Stromal cell of bone marrow (primary cell): Measurements from ENCODE around the gene AP3S2.
"Not testable (repeated sequence)": the region's sequence is repeated elsewhere in the genome, so short reads cannot be mapped to it uniquely, and the experiment has no call there.

Source experiments
- DNase-seq: peaks from one replicate; pipeline ENCODE4 v3.0.0-alpha.2; 2012; ENCODE audit warnings: low read depth

The AP3S2 gene

GRCh38 chr15:89864958-89865739 lies 28.6 kb downstream of the AP3S2 start:
- no peak for DNase-seq

- peak; percentile 18 for DNase-seq
Observed at GRCh38 chr15:89863918-89864317, 29.9 kb downstream of the AP3S2 start.

DNA sequence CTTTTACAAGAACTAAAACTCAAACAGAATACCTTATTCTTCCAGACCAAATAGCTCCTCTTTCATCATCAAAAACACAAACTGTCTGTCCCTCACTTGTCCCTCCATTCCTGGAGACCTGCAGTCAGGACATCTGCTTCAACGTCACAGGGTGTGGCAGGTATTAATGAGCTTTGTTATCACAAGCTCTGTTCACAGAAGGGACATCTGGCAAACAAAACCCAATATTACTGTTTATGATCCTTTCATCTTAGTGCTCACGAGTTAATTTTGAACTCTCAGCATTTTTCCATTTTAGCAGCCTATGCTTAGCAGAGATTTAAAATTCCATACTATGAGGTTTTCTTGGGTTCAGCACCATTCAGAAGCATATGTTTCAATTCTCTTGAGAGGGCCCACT lies 32.9 kb downstream of the AP3S2 start:
- DNase-seq: no peak

GRCh38 chr15:89860431-89860830 lies 33.4 kb downstream of the AP3S2 start:
- DNase-seq: no peak

- no peak for DNase-seq
Observed at GRCh38 chr15:89858661-89859458, 34.9 kb downstream of the AP3S2 start.

GRCh38 chr15:89857673-89858072 lies 36.1 kb downstream of the AP3S2 start:
- no peak for DNase-seq

GRCh38 chr15:89855948-89856347 lies 37.8 kb downstream of the AP3S2 start:
- no peak for DNase-seq

DNA sequence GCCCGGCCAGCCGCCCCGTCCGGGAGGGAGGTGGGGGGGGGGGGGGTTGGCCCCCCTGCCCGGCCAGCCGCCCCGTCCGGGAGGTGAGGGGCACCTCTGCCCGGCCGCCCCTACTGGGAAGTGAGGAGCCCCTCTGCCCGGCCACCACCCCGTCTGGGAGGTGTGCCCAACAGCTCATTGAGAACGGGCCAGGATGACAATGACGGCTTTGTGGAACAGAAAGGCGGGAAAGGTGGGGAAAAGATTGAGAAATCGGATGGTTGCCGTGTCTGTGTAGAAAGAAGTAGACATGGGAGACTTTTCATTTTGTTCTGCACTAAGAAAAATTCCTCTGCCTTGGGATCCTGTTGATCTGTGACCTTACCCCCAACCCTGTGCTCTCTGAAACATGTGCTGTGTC lies 38.9 kb downstream of the AP3S2 start:
- DNase-seq: not testable (repeated sequence)

- no peak for DNase-seq
Observed at GRCh38 chr15:89852342-89852995, 41.3 kb downstream of the AP3S2 start.

DNA sequence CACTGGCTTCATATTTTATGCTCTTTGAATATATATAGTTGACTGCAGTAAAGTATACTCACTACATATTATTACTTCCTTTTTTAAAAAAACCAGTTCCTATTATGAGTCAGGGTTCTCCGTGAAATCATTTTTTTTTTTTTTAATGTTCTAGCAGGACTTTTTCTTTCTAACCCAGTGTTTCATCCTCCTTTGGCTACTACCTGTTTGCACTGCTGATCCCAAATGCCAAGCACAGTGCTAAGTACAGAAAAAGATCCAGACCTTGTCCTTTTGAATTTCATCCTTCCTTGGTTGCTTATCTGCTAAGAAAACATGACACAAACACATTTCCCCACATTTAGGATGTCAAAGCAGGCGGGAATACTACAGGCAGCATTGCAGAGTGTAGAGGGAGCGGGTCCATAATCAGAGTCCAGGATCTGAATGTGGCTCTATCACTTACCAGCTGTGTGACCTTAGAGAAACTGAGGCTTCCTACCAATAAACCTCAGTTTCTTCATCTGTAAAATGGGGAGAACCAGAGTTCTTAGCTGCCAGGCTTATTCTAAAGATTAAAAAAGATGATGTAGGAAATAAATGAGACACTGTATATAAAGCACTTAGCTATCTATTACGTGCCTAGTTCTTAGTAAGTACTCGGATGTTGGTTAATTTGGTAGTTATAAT lies 42.0 kb downstream of the AP3S2 start:
- DNase-seq: no peak

DNA sequence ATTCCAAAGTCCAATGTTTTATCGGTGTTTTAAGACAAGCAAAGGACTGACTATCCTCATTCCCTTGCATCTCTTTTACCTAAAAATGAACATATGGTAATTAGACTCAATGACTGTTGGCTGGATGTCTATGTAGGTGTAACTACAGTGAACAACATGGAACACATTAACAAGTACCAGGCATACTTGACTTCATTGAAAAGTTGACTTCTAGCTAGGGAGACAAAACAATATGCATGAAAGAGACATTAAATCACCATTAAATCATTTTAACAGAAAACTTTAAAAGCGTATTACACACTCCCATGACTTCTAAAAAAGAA lies 44.9 kb downstream of the AP3S2 start:
- no peak for DNase-seq

DNA sequence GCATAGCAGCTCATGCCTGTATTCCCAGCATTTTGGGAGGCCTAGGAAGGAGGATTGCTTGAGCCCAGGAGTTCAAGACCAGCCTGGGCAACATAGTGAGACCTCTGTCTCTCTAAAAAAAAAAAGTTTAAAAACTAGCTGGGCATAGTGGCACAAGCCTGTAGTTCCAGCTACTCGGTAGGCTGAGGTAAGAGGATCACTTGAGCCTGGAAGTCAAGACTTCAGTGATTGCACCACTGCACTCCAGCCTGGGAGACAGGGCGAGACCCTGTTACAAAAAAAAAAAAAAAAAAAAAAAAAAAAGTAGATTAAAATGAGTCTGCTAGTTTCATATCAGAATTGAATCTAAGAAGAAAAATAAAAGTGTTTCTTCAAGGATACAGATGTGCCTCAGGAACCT lies 46.7 kb downstream of the AP3S2 start:
- no peak for DNase-seq

GRCh38 chr15:89845305-89845893 lies 48.4 kb downstream of the AP3S2 start:
- peak; percentile 87 for DNase-seq

GRCh38 chr15:89841962-89842361 lies 51.8 kb downstream of the AP3S2 start:
- DNase-seq: no peak

DNA sequence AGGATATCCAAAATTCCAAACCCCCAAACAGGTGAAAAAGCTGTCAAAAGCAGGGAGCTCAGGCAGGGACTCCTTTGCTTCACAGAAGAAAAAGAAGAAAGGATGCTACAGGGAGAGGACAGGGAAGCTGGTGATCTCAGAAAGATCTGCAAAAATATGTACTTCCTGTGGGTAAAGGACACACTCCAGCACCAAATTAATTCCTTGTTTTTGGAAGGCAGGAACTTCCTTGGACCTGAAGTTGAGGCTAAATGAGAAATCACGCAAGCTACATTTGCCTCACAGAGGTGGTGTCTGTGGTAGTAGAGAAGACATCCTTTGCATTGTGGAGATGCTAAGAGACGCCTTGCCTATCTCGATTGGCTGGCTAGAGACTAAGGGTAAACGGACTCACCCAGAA lies 52.5 kb downstream of the AP3S2 start:
- DNase-seq: no peak

DNA sequence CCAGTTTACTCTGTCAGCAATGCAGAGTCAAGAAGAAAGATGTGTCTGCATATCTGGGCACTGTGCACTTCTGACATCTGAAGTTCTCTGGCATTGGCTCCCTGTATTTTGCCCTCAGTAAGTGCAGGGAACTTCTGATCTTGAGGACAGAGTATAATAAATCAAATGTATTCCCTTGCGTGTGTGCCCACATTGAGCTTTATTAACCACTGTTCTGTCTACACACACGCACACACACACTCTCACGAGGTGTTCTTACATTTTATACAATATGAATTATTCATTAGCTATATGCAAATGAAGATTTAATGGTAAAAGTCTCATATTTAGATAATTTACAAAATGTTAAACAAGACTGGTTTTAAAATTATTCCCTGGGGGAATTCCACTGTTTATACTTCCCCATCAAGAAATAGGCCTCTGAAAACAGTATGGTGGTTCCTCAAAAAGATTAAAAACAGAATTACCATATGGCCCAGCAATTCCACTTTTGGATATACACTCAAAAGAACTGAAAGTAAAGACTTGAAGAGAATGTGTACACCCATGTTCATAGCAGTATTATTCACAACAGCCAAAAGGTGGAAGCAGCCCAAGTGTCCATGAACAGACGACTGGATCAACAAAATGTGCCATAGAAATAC lies 54.5 kb downstream of the AP3S2 start:
- DNase-seq: no peak

DNA sequence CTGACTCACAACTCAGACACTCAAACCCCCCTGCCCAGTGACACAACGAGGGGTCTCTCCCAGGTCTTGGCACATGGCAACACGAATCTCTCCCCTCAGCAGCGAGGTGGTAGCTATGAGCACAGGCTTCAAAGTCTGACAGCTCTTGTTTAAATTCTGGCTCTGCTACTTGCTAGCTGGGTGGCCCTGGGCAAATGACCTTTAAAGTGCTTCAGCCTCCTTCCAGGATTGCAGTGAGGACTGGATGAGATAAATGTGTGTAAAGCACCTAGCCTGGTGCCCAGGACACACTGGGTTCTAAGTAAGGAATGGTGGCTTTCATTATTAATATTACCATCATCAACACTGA lies 56.0 kb downstream of the AP3S2 start:
- no peak for DNase-seq

DNA sequence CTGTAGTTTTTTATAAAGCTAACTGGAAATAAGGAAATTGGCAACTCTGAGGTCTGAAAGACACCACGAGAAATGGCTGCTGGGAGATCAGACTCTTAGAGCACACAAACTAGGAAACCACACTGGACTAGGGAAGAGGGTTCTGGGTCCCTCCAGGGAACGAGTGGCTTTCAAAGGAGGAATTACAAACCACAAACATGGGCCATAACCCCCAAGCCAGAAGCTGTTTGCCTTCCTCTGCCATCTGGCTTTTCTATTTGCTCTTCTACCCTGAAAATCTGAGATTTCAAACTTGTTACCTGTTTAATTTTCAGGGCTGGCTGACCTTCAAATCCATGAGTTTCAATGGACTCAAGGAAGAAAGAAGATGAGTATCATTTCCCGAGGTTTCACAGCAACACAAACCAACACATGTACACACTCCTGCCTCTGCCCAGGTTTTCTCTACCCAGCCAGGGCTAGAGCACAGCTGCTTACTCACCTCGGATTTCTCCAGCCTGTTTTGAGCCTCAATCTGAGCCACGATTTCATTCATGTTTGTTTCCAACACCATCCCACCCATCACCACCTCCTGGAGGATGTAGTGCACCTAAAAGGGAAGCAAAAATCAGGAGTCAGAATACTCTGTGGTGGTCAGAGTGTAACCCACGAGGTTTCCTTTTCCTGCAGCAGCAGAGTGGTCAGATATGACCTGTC lies 56.5 kb downstream of the AP3S2 start:
- peak; percentile 46 for DNase-seq

DNA sequence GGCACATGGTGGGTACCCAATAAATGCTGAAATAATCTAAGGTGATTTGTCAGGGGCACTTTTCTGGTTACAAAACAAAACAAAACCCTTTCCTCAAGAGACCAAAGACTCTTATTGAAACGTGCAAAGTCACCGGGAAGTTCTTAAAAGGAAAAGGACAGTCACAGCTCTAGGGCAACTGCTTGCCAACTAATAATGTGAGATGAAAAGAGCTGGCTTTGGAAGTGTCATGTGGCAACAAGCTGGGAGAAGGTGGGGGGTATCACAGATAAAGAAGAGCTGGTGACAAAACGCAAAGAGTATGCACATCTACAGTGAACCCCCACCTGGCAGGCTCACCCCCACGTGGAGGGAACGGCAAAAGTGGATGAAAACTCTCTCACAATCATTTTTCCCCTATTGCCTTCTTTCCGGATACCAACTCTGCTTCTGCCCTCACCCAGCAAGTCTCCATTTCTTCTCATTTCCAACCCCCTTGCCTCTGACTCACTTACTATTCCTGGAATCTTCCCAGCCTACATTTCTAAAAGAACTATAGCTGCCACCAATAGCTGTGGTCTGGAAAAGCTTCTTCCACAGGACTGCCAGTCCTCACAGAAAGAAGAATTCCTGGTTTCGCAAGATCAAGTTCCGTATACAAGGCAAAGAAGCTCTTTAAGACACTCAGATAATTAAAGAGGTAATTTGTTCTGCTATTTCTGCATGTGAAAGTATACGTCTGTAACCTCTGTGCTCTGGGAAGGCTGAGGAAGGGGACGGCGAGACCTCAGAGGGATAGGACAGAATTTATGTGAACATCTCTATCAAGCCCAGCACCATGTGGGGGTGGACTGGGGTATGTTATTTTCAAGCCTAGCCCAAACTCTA lies 57.3 kb downstream of the AP3S2 start:
- peak; percentile 92 for DNase-seq

DNA sequence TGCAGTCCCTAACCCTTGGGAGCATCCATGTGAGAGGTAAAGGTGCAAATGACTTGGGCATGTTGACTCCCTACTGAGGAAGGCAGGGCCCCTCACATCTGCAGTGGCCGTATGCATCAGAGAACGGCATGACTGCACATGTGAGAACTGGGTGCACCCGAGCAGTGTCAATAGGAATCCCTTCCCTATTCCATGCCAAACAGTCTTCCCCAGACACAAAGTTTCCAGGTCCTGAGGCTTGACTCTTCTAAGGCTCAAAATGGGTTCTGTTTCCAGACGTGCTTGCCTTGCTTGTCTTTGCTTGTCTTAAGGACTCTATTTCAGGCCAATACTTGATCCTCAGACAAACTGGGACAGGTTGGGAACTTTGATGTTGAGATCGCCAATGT lies 58.6 kb downstream of the AP3S2 start:
- no peak for DNase-seq
